ENCODE measurements around the gene TBXA2R.

The TBXA2R gene

DNA sequence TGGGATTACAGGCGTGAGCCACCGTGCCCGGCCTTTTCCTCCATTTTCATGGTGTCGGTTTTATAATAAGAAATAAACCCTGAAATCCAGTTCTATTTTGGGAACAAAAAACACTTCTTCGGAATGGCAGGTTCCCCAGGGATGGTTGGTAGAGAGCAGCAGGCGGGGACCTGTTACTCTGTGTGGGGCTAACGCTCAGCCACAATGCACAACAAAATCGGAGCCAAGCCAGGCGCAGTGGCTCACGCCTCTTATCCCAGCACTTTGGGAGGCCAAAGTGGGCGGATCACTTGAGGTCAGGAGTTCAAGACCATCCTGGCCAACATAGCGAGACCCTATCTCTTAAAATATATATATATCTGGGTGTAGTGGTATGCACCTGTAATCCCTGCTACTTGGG is 5.7 kb downstream of the TBXA2R start:
- ChIA-PET POLR2A (no interaction called here), CTCF (no interaction called here)
- TF ChIP-seq, protein P1, sequence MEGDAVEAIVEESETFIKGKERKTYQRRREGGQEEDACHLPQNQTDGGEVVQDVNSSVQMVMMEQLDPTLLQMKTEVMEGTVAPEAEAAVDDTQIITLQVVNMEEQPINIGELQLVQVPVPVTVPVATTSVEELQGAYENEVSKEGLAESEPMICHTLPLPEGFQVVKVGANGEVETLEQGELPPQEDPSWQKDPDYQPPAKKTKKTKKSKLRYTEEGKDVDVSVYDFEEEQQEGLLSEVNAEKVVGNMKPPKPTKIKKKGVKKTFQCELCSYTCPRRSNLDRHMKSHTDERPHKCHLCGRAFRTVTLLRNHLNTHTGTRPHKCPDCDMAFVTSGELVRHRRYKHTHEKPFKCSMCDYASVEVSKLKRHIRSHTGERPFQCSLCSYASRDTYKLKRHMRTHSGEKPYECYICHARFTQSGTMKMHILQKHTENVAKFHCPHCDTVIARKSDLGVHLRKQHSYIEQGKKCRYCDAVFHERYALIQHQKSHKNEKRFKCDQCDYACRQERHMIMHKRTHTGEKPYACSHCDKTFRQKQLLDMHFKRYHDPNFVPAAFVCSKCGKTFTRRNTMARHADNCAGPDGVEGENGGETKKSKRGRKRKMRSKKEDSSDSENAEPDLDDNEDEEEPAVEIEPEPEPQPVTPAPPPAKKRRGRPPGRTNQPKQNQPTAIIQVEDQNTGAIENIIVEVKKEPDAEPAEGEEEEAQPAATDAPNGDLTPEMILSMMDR (IDR thresholded peaks at IDR 0.05; ENCODE audit: control extremely low read depth, extremely low read depth, low read depth, missing control alignments) = no peak
- DNase-seq (ENCODE audit: extremely low spot score) = no peak

DNA sequence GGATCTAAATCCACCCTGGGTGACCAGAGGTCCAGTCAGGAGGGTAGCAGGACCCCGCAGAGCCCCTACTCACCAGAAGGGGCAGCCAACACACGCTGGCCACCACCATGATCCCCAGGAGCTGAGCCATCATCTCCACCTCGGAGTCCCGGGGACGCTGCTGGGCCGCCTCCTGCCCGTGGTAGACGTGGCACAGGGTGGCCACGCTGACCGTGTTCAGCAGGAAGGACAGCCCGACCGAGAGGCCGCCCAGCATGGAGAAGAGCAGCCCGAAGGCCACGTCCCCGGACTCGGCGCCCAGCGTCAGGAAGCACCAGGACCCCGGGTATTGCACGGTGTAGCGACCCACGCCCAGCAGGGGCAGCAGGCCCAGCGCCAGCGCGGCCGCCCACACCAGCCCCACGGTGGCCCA is 6.9 kb downstream of the TBXA2R start:
- TF ChIP-seq, protein P1 (IDR thresholded peaks at IDR 0.05; ENCODE audit: control extremely low read depth, extremely low read depth, low read depth, missing control alignments) = no peak
- ChIA-PET POLR2A (no interaction called here), CTCF (no interaction called here)
- DNase-seq (ENCODE audit: extremely low spot score) = no peak

DNA sequence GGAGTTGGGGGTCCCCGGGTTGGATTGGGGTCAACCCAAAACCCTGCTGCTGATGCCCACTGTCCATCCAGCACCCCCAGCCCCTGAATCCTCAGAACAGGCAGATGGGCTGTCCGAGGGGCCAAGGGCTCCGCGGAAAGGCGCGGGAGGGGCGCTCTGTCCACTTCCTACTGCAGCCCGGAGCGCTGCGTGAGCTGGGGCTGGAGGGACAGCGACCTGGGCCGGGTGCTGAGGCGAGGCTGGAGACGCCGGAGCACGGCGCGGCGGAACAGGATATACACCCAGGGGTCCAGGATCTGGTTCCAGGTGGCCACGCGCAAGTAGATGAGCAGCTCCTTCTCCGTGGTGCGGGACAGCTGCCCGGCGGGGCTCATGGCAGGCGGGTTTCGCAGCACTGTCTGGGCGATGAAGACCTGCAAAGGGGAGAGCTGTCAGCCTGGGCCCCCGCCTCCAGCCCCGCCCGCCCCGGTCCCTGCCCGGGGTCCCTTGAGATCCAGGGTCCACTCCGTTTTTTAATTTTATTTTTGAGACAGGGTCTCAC is 11.1 kb downstream of the TBXA2R start:
- no peak for DNase-seq (ENCODE audit: extremely low spot score)
- TF ChIP-seq, protein P1 (IDR thresholded peaks at IDR 0.05; ENCODE audit: control extremely low read depth, extremely low read depth, low read depth, missing control alignments) = no peak
- ChIA-PET POLR2A (no interaction called here), CTCF (interaction anchor here (1.5 kb wide), 1 partner anchor 13 kb away, joined by 3 read pairs; no protein-coding TSS in a partner anchor)

DNA sequence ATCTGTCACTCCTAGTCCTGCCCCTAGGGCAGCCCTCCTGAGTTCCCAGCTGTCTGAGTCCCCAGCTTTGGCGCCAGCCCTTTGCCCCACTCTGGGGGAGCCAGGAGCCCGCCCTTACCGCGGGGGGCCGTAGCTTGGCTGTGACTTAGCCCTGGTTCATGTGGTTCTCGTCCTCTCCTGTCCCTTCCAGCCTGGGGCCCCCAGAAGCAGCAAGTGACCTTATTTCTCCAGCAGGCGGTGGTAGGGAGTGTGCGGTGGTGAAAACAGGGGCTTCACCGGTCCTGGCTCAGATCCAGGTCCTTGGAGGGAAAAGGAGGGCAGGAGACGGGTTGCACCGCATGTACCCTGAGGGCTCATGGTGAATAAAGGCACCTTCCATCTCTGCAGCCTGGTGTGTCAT is 13.5 kb downstream of the TBXA2R start:
- no peak for DNase-seq (ENCODE audit: extremely low spot score)
- ChIA-PET POLR2A (no interaction called here), CTCF (interaction anchor here (1.1 to 1.8 kb wide), 2 partner anchors 11 to 14 kb away, joined by 3 to 5 read pairs; no protein-coding TSS in a partner anchor)
- TF ChIP-seq, protein P1 (IDR thresholded peaks at IDR 0.05; ENCODE audit: control extremely low read depth, extremely low read depth, low read depth, missing control alignments) = no peak

DNA sequence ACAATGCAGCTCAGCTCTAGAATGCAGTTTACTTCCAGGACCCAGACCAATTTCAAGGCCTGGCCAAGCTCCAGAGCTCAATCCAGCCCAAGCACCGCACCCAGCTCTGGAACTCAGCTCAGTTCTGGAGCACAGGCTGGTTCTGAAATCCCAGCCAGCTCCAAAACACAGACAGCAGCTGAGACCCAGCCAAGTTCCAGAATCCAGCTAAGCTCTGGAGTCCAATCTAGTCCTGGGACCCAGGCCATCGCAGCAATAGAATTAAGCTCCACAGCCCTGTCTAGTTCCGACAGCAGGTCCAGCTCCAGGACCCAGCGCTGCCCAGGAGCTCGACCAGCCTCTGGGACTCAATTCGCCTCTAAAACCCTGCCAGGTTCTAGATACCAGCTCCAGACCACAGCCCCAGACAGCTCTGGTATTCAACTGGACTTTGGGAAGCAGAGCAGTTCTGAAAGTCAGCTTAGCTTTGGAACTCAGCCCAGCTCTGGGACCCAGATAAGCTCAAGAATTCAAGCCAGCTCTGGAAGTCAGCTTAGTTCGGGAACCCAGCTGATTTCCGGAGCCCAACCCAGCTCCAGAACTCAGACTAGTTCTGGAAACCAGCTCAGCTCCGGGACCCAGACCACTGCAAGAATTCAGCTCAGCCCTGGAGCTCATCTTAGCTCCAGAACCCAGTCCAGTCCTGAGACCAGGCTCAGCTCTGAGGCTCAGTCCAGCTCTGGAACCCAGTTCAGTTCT is 14.6 kb downstream of the TBXA2R start:
- no peak for DNase-seq (ENCODE audit: extremely low spot score)
- ChIA-PET POLR2A (interaction anchor here (1.2 kb wide), 1 partner anchor 10 kb away, joined by 3 read pairs; no protein-coding TSS in a partner anchor), CTCF (interaction anchor here (1.2 to 3.1 kb wide), 7 partner anchors 9 to 47 kb away, joined by 3 to 17 read pairs (median 4); no protein-coding TSS in a partner anchor)
- TF ChIP-seq, protein P1 (IDR thresholded peaks at IDR 0.05; ENCODE audit: control extremely low read depth, extremely low read depth, low read depth, missing control alignments) = no peak

DNA sequence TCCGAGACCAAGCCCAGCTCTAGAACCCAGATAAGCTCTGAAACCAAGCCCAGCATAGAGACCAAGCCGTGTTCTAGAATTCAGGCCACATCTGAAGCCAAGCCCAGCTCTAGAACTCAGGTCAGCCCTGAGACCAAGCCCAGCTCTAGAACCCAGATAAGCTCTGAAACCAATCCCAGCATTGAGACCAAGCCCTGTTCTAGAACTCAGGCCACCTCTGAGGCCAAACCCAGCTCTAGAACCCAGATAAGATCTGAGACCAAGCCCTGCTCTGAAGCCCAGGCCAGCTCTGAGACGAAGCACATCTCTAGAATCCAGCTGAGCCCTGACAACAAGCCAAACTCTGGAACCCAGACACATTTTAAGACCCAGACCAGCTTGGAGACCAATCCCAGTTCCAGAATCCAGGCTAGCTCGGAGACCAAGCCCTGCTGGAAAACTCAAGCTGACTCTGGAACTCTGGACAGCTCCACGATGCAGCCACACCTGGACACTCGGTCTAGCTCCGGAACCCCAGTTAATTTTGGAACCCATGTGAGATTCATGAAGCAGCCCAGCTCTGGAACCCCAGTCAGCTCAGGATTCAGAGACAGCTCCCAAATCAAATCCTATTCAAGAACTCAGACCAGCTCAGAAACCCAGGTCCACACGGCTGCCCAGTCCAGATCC is 15.6 kb downstream of the TBXA2R start:
- CTCF ChIA-PET = interaction anchor here (0.7 to 3.1 kb wide), 7 partner anchors 8 to 46 kb away, joined by 3 to 17 read pairs (median 4); no protein-coding TSS in a partner anchor
- POLR2A ChIA-PET = interaction anchor here (1.2 kb wide), 1 partner anchor 9 kb away, joined by 3 read pairs; no protein-coding TSS in a partner anchor
- TF ChIP-seq, protein P1 (IDR thresholded peaks at IDR 0.05; ENCODE audit: control extremely low read depth, extremely low read depth, low read depth, missing control alignments) = no peak
- no peak for DNase-seq (ENCODE audit: extremely low spot score)
